MCF 10A (cell line): Measurements from ENCODE around the gene RIN1. TPM values are rescaled to one million over a fixed set of nuclear protein-coding genes. Genes with fewer than 3 reads are reported as not detected.

Source experiments
- BruUV-seq: library from RNA; stranded (reverse); fragments of 400-500 nt; replicated peaks from 2 replicates; lab custom pipeline; 2021; lab: Mats Ljungman, UMichigan
- CTCF ChIA-PET: fragments of 300-600 bp; sonication (Branson Sonifier 250); formaldehyde crosslinking; extraction: SDS; loops from one replicate; lab custom pipeline; 2021; ENCODE audit warnings: antibody characterized with exemption, inconsistent platforms; lab: Yijun Ruan, JAX
- POLR2A ChIA-PET: fragments of 300-600, 350-650 bp; sonication (Branson Sonifier 250); formaldehyde crosslinking; extraction: SDS; loops from one replicate; lab custom pipeline; 2020; ENCODE audit warnings: antibody characterized with exemption, inconsistent platforms; lab: Yijun Ruan, JAX
- DNase-seq: peaks from one replicate; pipeline ENCODE4 v3.0.0-alpha.2; 2018; ENCODE audit not compliant: unreplicated experiment
- H3K27ac Mint-ChIP-seq: one replicate; pipeline ENCODE4 v1.8.0; 2022; ENCODE audit warnings: mild to moderate bottlenecking, low read depth, mixed read lengths; ENCODE audit not compliant: unreplicated experiment
- H3K27me3 Mint-ChIP-seq: one replicate; pipeline ENCODE4 v1.8.0; 2022; ENCODE audit warnings: mixed read lengths; ENCODE audit not compliant: insufficient read depth, unreplicated experiment
- H3K36me3 Mint-ChIP-seq: one replicate; pipeline ENCODE4 v1.8.0; 2022; ENCODE audit warnings: mild to moderate bottlenecking, moderate library complexity, mixed read lengths; ENCODE audit not compliant: insufficient read depth, unreplicated experiment
- H3K4me1 Mint-ChIP-seq: one replicate; pipeline ENCODE4 v1.8.0; 2022; ENCODE audit warnings: mixed read lengths; ENCODE audit not compliant: insufficient read depth, unreplicated experiment
- H3K4me3 Mint-ChIP-seq: one replicate; pipeline ENCODE4 v1.8.0; 2022; ENCODE audit warnings: mild to moderate bottlenecking, moderate library complexity, mixed read lengths; ENCODE audit not compliant: unreplicated experiment
- H3K9me3 Mint-ChIP-seq: one replicate; pipeline ENCODE4 v1.8.0; 2022; ENCODE audit warnings: mixed read lengths; ENCODE audit not compliant: unreplicated experiment
- intact Hi-C: fragments of 100-400 bp; cut with micrococcal nuclease; formaldehyde crosslinking; loops from 2 replicates; pipeline ENCODE4 v1.14.1; 2022
- total RNA-seq: library from RNA; stranded (reverse); gene quantifications from 2 replicates; pipeline ENCODE4 v1.2.3, GENCODE V29; 2022
- TF ChIP-seq, protein P1 (sequence below): fragments of 200-600 bp; IDR thresholded peaks from one replicate; pipeline ENCODE4 v1.8.0; 2022; ENCODE audit warnings: antibody characterized with exemption, mild to moderate bottlenecking; ENCODE audit not compliant: unreplicated experiment

RIN1 gene
- total RNA-seq, 1 experiment from 2014 or later: 50.2 TPM

DNA sequence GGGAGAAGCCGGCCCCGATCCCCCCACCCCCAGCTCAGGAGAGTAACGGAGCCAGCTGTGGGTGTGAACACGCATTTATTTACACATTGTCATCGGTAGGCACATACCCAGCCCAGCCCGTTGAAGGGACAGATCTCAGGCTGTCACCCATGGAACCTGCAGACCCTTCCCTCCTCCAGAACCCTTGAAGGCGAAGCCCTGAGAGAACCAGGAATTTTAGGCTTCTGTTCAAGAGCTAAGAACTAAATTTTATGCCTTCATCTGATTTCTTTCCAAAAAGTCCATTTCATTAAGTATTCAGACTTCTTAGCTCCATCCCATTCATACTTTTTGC, 9.0 kb upstream of the RIN1 start:
- TF ChIP-seq, protein P1, sequence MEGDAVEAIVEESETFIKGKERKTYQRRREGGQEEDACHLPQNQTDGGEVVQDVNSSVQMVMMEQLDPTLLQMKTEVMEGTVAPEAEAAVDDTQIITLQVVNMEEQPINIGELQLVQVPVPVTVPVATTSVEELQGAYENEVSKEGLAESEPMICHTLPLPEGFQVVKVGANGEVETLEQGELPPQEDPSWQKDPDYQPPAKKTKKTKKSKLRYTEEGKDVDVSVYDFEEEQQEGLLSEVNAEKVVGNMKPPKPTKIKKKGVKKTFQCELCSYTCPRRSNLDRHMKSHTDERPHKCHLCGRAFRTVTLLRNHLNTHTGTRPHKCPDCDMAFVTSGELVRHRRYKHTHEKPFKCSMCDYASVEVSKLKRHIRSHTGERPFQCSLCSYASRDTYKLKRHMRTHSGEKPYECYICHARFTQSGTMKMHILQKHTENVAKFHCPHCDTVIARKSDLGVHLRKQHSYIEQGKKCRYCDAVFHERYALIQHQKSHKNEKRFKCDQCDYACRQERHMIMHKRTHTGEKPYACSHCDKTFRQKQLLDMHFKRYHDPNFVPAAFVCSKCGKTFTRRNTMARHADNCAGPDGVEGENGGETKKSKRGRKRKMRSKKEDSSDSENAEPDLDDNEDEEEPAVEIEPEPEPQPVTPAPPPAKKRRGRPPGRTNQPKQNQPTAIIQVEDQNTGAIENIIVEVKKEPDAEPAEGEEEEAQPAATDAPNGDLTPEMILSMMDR: no peak
- no peaks in the 10 kb centered on the region for H3K27me3 Mint-ChIP-seq
- no peak for DNase-seq
- peak overlapping the region; percentile 93 for H3K4me3 Mint-ChIP-seq
- H3K4me1 Mint-ChIP-seq: peaks cover 23% of the 10 kb centered on the region
- no TSS peak for BruUV-seq
- CTCF ChIA-PET: interaction anchor here (0.7 to 3.6 kb wide), 9 partner anchors 10 to 63 kb away, joined by 3 to 19 read pairs (median 7); partner anchors contain the start of gene RIN1
- POLR2A ChIA-PET: interaction anchor here (0.6 to 5.6 kb wide), 25 partner anchors 9 to 1566 kb away, joined by 3 to 73 read pairs (median 5); partner anchors contain the start of genes BANF1, DPP3, EIF1AD and FAM89B
- H3K9me3 Mint-ChIP-seq: no peaks in the 10 kb centered on the region
- intact Hi-C loops: no loop called here
- H3K36me3 Mint-ChIP-seq: peaks cover 38% of the 10 kb centered on the region
- peak overlapping the region; percentile 93 for H3K27ac Mint-ChIP-seq

DNA sequence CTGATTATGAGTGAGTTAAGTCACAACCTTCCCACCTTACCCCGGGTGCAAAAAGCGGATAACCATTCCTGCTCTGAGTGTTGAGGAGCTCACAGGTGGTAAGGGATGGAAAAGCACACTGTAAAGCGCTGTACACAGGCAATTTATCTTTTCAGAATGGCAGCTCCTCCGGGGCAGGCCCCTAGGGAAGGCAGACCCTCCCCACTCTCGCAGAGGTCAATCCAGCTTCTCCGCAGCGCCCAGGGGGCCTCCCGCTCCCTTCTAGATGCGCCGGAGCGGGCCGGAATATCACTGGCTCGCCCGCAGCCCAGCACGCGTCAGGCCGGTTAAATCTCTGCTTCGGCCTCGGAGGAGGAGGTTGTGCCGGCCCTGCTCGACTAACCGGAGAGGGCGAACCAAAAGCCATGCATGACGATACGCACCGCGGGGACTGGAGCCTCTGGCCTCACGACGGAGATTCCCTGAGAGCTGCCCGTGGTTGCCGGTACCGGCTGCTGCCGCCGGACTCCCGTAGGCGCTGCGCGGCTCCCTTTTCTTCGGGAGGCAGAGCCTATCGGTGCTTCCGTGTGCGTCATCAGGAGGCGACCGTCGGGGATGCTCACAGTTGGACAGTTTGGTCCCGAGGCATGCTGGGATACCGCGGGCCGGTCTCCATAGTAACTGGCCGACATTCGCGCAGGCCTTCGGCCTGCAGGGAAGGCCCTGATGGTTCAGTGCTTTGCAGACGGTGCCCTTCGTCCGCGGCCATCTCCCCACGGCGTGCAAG, 8.5 kb upstream of the RIN1 start, which contains the start of gene BRMS1:
Gene BRMS1 (minus strand): TSS at position 555 of the 766 bp plus-strand sequence. CDS start 2,870 bp downstream, outside the sequence.
- Mint-ChIP-seq H3K9me3 (no peaks in the 10 kb centered on the region), H3K27ac (peak within 1 kb of the TSS; percentile 93), H3K4me1 (peaks cover 23% of the 10 kb centered on the region), H3K4me3 (peak within 1 kb of the TSS; percentile 93), H3K36me3 (peaks cover 41% of the 10 kb centered on the region), H3K27me3 (no peaks in the 10 kb centered on the region)
- intact Hi-C loops: no loop called here
- peak; percentile 97 for DNase-seq
- TF ChIP-seq, protein P1: no peak
- POLR2A ChIA-PET: interaction anchor here (0.7 to 5.6 kb wide), 26 partner anchors 9 to 1220 kb away, joined by 3 to 73 read pairs (median 5); partner anchors contain the start of genes BANF1, DPP3, EIF1AD and RAB1B
- BruUV-seq: TSS peak; percentile 73
- CTCF ChIA-PET: interaction anchor here (0.7 to 3.6 kb wide), 13 partner anchors 9 to 145 kb away, joined by 3 to 19 read pairs (median 4); partner anchors contain the start of gene RIN1

DNA sequence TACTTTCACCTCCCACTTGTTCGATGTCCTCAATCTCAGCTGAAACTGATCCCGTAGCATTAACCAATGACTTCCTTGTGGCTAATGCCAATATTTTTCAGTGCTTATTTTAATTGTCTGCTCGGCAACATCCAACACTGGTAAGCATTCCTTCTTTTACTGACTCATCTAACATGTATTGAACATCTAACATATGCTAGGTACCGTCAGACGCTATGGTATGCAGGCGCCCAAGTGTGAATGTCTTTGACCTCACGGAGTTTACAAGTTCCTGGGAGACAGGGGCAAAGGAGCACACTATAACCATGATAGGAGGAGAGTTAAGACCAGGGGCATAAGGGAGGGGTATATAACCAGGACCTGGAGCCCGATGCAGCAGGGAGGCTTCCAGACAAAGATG, 6.9 kb upstream of the RIN1 start:
- TF ChIP-seq, protein P1: no peak
- peak overlapping the region; percentile 93 for H3K4me3 Mint-ChIP-seq
- H3K36me3 Mint-ChIP-seq: peaks cover 41% of the 10 kb centered on the region
- no TSS peak for BruUV-seq
- DNase-seq: no peak
- H3K27ac Mint-ChIP-seq: peak overlapping the region; percentile 75
- intact Hi-C loops: no loop called here
- H3K27me3 Mint-ChIP-seq: no peaks in the 10 kb centered on the region
- ChIA-PET CTCF (interaction anchor here (0.9 to 2.8 kb wide), 5 partner anchors 11 to 47 kb away, joined by 3 to 18 read pairs (median 5); no protein-coding TSS in a partner anchor), POLR2A (interaction anchor here (3.6 to 5.6 kb wide), 2 partner anchors 8 to 31 kb away, joined by 32 to 73 read pairs; partner anchors contain the start of gene RIN1)
- H3K4me1 Mint-ChIP-seq: peaks cover 32% of the 10 kb centered on the region
- H3K9me3 Mint-ChIP-seq: no peaks in the 10 kb centered on the region

DNA sequence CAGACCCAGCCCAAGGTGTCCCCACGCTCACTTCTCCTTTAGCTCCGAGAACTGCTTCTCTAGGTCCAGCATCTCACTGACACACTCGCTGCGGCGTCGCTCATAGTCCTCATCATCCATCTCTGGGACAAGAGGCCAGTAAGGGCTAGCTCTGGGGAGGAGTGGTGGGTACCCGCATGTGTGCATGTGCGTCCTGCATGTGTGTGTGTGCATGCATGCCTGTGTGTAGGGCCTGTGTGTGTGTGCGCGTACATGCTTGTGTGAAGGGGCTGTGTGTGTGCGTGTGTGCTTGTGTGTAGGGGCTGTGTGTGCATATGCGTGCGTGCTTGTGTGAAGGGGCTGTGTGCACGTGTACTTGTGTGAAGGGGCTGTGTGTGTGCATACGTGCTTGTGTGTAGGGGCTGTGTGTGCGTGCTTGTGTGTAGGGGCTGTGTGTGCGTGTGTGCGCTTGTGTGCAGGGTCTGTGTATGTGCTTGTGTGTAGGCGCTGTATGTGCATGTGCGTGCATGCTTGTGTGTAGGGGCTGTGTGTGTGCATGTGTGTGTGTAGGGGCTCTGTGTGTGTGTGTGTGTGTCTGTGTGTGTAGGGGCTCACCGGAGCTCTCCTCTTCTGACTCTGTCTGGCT, 5.4 kb upstream of the RIN1 start:
- ChIA-PET POLR2A (no interaction called here), CTCF (interaction anchor here (0.6 to 1.5 kb wide), 3 partner anchors 30 to 45 kb away, joined by 3 to 8 read pairs (median 5); no protein-coding TSS in a partner anchor)
- Mint-ChIP-seq H3K4me1 (peaks cover 46% of the 10 kb centered on the region), H3K9me3 (no peaks in the 10 kb centered on the region), H3K36me3 (peaks cover 44% of the 10 kb centered on the region), H3K4me3 (no peak overlapping the region), H3K27ac (peak overlapping the region; percentile 33), H3K27me3 (no peaks in the 10 kb centered on the region)
- DNase-seq: no peak
- intact Hi-C loops: no loop called here
- BruUV-seq: no TSS peak
- TF ChIP-seq, protein P1: no peak
